PFSK-1 (cell line): ENCODE data around the gene FGB. TPM values are rescaled to one million over a fixed set of nuclear protein-coding genes. Genes with fewer than 3 reads are reported as not detected.

ENCODE experiments used
- FOXP2 ChIP-seq: optimal IDR thresholded peaks from 2 replicates; pipeline ENCODE3; 2011; ENCODE audit warnings: borderline replicate concordance, control low read depth, inconsistent platforms; ENCODE audit not compliant: insufficient read depth; ENCODE audit errors: extremely low read length, extremely low read depth
- POLR2AphosphoS5 ChIP-seq: IDR thresholded peaks from 2 replicates; pipeline ENCODE4 v1.6.1; 2012; ENCODE audit warnings: low read depth, mild to moderate bottlenecking, control low read depth, low read length, moderate library complexity
- SIN3A ChIP-seq: IDR thresholded peaks from 2 replicates; pipeline ENCODE4 v1.6.1; 2012; ENCODE audit warnings: mild to moderate bottlenecking, low read length, moderate library complexity, borderline replicate concordance; ENCODE audit not compliant: insufficient read depth
- TAF1 ChIP-seq: IDR thresholded peaks from 2 replicates; pipeline ENCODE4 v1.6.1; 2012; ENCODE audit warnings: low read length, control low read depth, borderline replicate concordance; ENCODE audit not compliant: insufficient read depth
- polyA plus RNA-seq: library from polyadenylated mRNA; unstranded; fragments of >200 nt; gene quantifications from one replicate; pipeline ENCODE4 v1.2.1, GENCODE V29; 2012; ENCODE audit warnings: low read depth, missing spikeins; ENCODE audit not compliant: insufficient read length
- TF ChIP-seq, protein P1 (sequence below), 2 experiments: IDR thresholded peaks; 2 replicates each; pipeline versions ENCODE4 v1.6.1 to v1.8.0; 2011 to 2012; ENCODE audit warnings: low read depth in 2 of 2, low read length in 2 of 2, control low read depth in 1 of 2, inconsistent platforms in 1 of 2, mild to moderate bottlenecking in 1 of 2, moderate library complexity in 1 of 2; ENCODE audit not compliant: insufficient read depth in 1 of 2

Gene FGB
- polyA plus RNA-seq, result not detected

DNA sequence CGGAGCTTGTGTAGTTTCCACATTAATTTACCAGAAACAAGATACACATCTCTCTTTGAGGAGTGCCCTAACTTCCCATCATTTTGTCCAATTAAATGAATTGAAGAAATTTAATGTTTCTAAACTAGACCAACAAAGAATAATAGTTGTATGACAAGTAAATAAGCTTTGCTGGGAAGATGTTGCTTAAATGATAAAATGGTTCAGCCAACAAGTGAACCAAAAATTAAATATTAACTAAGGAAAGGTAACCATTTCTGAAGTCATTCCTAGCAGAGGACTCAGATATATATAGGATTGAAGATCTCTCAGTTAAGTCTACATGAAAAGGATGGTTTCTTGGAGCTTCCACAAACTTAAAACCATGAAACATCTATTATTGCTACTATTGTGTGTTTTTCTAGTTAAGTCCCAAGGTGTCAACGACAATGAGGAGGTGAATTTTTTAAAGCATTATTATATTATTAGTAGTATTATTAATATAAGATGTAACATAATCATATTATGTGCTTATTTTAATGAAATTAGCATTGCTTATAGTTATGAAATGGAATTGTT is at the start of gene FGB:
Gene FGB, plus strand, starts transcription at position 315 of the 558 bp plus-strand sequence. Its CDS starts 8 bp downstream, at position 323.
- no peak for TF ChIP-seq SIN3A
- TF ChIP-seq, protein P1, sequence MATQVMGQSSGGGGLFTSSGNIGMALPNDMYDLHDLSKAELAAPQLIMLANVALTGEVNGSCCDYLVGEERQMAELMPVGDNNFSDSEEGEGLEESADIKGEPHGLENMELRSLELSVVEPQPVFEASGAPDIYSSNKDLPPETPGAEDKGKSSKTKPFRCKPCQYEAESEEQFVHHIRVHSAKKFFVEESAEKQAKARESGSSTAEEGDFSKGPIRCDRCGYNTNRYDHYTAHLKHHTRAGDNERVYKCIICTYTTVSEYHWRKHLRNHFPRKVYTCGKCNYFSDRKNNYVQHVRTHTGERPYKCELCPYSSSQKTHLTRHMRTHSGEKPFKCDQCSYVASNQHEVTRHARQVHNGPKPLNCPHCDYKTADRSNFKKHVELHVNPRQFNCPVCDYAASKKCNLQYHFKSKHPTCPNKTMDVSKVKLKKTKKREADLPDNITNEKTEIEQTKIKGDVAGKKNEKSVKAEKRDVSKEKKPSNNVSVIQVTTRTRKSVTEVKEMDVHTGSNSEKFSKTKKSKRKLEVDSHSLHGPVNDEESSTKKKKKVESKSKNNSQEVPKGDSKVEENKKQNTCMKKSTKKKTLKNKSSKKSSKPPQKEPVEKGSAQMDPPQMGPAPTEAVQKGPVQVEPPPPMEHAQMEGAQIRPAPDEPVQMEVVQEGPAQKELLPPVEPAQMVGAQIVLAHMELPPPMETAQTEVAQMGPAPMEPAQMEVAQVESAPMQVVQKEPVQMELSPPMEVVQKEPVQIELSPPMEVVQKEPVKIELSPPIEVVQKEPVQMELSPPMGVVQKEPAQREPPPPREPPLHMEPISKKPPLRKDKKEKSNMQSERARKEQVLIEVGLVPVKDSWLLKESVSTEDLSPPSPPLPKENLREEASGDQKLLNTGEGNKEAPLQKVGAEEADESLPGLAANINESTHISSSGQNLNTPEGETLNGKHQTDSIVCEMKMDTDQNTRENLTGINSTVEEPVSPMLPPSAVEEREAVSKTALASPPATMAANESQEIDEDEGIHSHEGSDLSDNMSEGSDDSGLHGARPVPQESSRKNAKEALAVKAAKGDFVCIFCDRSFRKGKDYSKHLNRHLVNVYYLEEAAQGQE (IDR thresholded peaks at IDR 0.05; ENCODE audit: insufficient read depth in 1 of 2, low read depth in 2 of 2, low read length in 2 of 2), result no peak
- TF ChIP-seq POLR2AphosphoS5, result no peak
- no peak for TF ChIP-seq TAF1
- TF ChIP-seq FOXP2, result no peak

DNA sequence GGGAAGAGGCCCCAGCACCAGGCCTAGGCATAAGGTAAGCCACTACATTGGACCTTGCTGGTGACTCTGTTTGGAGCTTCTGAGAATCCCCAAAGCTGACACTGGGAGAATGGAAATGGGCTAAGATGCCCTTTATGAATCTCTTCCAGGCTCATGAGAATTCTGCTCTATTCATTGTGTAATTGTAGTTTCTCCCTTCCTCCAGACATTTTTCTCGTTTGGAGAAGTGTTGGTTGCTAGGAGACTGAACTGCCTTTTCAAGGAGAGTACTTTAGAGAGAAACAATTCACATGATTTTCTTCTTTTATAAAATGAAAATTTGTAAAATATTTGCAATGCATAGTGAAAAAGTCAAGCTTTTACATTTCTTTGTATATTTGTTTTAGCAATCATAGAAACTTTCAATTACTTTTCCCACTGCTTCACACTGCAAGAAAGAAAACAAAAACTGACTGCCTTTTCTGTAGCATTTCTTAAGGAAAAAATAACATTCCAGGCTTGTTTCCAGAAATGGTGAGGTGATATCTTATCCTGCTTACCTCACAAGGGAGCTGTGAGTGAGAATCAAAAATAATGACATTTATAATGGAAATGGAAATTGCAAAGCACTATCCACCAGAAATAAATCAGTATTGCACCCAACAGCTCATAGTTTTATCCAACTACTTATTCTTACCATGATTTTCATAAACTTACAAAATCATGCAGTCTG is 46.3 kb upstream of the FGB start:
- TF ChIP-seq, protein P1 (IDR thresholded peaks at IDR 0.05; ENCODE audit: insufficient read depth in 1 of 2, low read depth in 2 of 2, low read length in 2 of 2), result no peak
- TF ChIP-seq POLR2AphosphoS5 (no peak), FOXP2 (no peak), TAF1 (no peak), SIN3A (no peak)

DNA sequence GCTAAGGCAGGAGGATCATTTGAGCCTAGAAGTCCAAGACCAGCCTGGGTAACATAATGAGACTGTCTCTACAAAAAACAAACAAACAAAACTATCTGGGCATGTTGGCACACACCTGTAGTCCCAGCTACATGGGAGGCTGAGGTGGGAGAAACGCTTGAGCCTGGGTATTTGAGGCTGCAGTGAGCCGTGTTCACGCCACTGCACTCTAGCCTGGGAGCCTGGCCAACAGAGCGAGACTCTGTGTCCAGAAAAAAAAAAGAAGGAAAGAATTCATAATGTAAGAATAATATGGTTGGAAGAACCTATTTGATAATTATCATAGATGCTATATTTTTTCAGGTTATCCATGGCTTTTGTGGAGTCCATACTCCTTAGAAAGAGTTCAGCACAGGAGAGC is 45.2 kb upstream of the FGB start:
- TF ChIP-seq FOXP2 (no peak), TAF1 (no peak), SIN3A (no peak), POLR2AphosphoS5 (no peak)
- TF ChIP-seq, protein P1 (IDR thresholded peaks at IDR 0.05; ENCODE audit: insufficient read depth in 1 of 2, low read depth in 2 of 2, low read length in 2 of 2), result no peak

DNA sequence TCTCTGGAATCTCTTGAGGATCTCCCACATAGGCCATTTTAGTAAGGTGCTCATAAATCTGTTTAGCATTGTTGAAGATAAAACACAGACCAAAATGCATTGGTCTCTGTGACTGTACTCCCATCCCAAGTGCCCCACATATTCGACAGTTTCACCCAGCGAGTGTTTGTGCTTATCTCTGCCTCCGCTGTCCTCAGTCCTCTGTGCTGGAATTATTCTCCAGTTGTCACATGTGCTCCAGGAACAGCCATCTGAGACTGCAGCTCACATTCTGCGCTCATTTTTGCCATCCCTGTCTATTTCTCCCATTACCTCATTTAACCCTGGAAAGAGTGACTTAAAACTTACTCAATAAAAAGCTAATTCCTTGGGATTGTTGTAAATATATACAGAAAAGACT is 43.6 kb upstream of the FGB start:
- no peak for TF ChIP-seq FOXP2
- TF ChIP-seq SIN3A, result no peak
- no peak for TF ChIP-seq POLR2AphosphoS5
- TF ChIP-seq, protein P1 (IDR thresholded peaks at IDR 0.05; ENCODE audit: insufficient read depth in 1 of 2, low read depth in 2 of 2, low read length in 2 of 2), result no peak
- no peak for TF ChIP-seq TAF1
